ENCODE measurements around the gene OGFOD1. TPM values are rescaled to one million over a fixed set of nuclear protein-coding genes. Genes with fewer than 3 reads are reported as not detected.

The OGFOD1 gene
- total and polyA plus RNA-seq, 2 donors (not counting 1 experiment from before 2014, with no cell fraction given) = 8.4 to 28.7 TPM

GRCh38 chr16:56426585-56426984 lies 24.8 kb upstream of the OGFOD1 start:
- DNase-seq = no peak
- ChIA-PET CTCF (interaction anchor here (1.0 to 1.2 kb wide), 2 partner anchors 25 to 67 kb away, joined by 3 read pairs; no protein-coding TSS in a partner anchor), POLR2A (no interaction called here)
- peaks cover 35% of the 10 kb centered on the region for H3K79me2 ChIP-seq (ENCODE audit: control insufficient read depth, insufficient read depth, low read length)
- Mint-ChIP-seq H3K4me1 (peaks cover 27% of the 10 kb centered on the region), H3K27ac (peak overlapping the region; percentile 79), H3K4me3 (peak overlapping the region; percentile 80), H3K27me3 (no peaks in the 10 kb centered on the region), H3K9me3 (ENCODE audit: insufficient read depth) (no peaks in the 10 kb centered on the region)
- peaks cover 17% of the 10 kb centered on the region for H4K20me1 ChIP-seq (ENCODE audit: control insufficient read depth, insufficient read depth, low read length, poor library complexity, severe bottlenecking)
- peaks cover 20 to 25% of the 10 kb centered on the region in 2 donors for H3K4me1 ChIP-seq (ENCODE audit: control insufficient read depth in 2 of 2, insufficient read depth in 2 of 2, low read length in 2 of 2)
- H3K9me3 ChIP-seq (ENCODE audit: control extremely low read depth in 1 of 3, control insufficient read depth in 2 of 3, insufficient read depth in 1 of 3, low read length in 2 of 3) = no peaks in the 10 kb centered on the region
- intact Hi-C loops (cut with micrococcal nuclease) = loop anchor here (5.0 to 10.0 kb wide), 4 partner anchors 278 to 1108 kb away; partner anchors contain the start of genes CCDC102A, HERPUD1, PSME3IP1 and RSPRY1
- no peak for ATAC-seq (ENCODE audit: low read depth)
- no peak for TF ChIP-seq EZH2 (IDR thresholded peaks at IDR 0.05; ENCODE audit: borderline replicate concordance, insufficient read depth, low read depth, low read length, poor library complexity, severe bottlenecking)
- TF ChIP-seq CTCF (IDR thresholded peaks at IDR 0.05) = no peak
- H2AFZ ChIP-seq (ENCODE audit: insufficient read depth, low read depth, low read length, poor library complexity, severe bottlenecking) = no peak overlapping the region
- no peaks in the 10 kb centered on the region for H3K27me3 ChIP-seq (replicated peaks in 1 of 4; ENCODE audit: control extremely low read depth in 1 of 4, control insufficient read depth in 3 of 4, insufficient read depth in 4 of 4, low read length in 3 of 4)
- H3K4me3 ChIP-seq (ENCODE audit: control extremely low read depth in 1 of 5, extremely low read depth in 1 of 5, insufficient read depth in 1 of 5, low read depth in 2 of 5, low read length in 4 of 5) = no peak overlapping the region
- no peak overlapping the region for H3K27ac ChIP-seq (ENCODE audit: low read length in 2 of 2)
- no peak overlapping the region for H3K9ac ChIP-seq (ENCODE audit: low read length)
- H3K36me3 ChIP-seq (replicated peaks in 1 of 2; ENCODE audit: control extremely low read depth in 1 of 2, control insufficient read depth in 1 of 2, extremely low read depth in 1 of 2, insufficient read depth in 2 of 2, low read length in 1 of 2) = peaks cover 0 to 2% of the 10 kb centered on the region in 2 experiments
- 83% methylated on average over 1 of the region's 4 CpGs for WGBS (ENCODE audit: insufficient coverage)
- H3K4me2 ChIP-seq (replicated peaks; ENCODE audit: low read depth, low read length, poor library complexity, severe bottlenecking) = no peak overlapping the region

GRCh38 chr16:56428091-56428490 lies 23.3 kb upstream of the OGFOD1 start:
- Histone ChIP-seq H3K9ac (ENCODE audit: low read length) (no peak overlapping the region), H3K27ac (ENCODE audit: low read length in 2 of 2) (no peak overlapping the region), H2AFZ (ENCODE audit: insufficient read depth, low read depth, low read length, poor library complexity, severe bottlenecking) (no peak overlapping the region), H3K9me3 (ENCODE audit: control extremely low read depth in 1 of 3, control insufficient read depth in 2 of 3, insufficient read depth in 1 of 3, low read length in 2 of 3) (no peaks in the 10 kb centered on the region), H3K36me3 (replicated peaks in 1 of 2; ENCODE audit: control extremely low read depth in 1 of 2, control insufficient read depth in 1 of 2, extremely low read depth in 1 of 2, insufficient read depth in 2 of 2, low read length in 1 of 2) (peaks cover 2 to 12% of the 10 kb centered on the region in 2 experiments), H3K79me2 (ENCODE audit: control insufficient read depth, insufficient read depth, low read length) (peaks cover 20% of the 10 kb centered on the region), H3K4me3 (ENCODE audit: control extremely low read depth in 1 of 5, extremely low read depth in 1 of 5, insufficient read depth in 1 of 5, low read depth in 2 of 5, low read length in 4 of 5) (no peak overlapping the region), H3K4me1 (ENCODE audit: control insufficient read depth in 2 of 2, insufficient read depth in 2 of 2, low read length in 2 of 2) (peaks cover 5 to 10% of the 10 kb centered on the region in 2 donors), H3K4me2 (replicated peaks; ENCODE audit: low read depth, low read length, poor library complexity, severe bottlenecking) (no peak overlapping the region), H4K20me1 (ENCODE audit: control insufficient read depth, insufficient read depth, low read length, poor library complexity, severe bottlenecking) (peaks cover 2% of the 10 kb centered on the region), H3K27me3 (replicated peaks in 1 of 4; ENCODE audit: control extremely low read depth in 1 of 4, control insufficient read depth in 3 of 4, insufficient read depth in 4 of 4, low read length in 3 of 4) (no peaks in the 10 kb centered on the region)
- Mint-ChIP-seq H3K27ac (no peak overlapping the region), H3K9me3 (ENCODE audit: insufficient read depth) (no peaks in the 10 kb centered on the region), H3K4me3 (no peak overlapping the region), H3K4me1 (peaks cover 12% of the 10 kb centered on the region), H3K27me3 (no peaks in the 10 kb centered on the region)
- DNase-seq = no peak
- no peak for TF ChIP-seq EZH2 (IDR thresholded peaks at IDR 0.05; ENCODE audit: borderline replicate concordance, insufficient read depth, low read depth, low read length, poor library complexity, severe bottlenecking)
- no peak for TF ChIP-seq CTCF (IDR thresholded peaks at IDR 0.05)
- intact Hi-C loops (cut with micrococcal nuclease) = loop anchor here (5.0 to 10.0 kb wide), 4 partner anchors 277 to 1107 kb away; partner anchors contain the start of genes CCDC102A, HERPUD1, PSME3IP1 and RSPRY1
- ChIA-PET POLR2A (no interaction called here), CTCF (no interaction called here)
- ATAC-seq (ENCODE audit: low read depth) = no peak
- no CpG with 5 or more reads among the region's 1 CpG for whole genome bisulfite sequencing (ENCODE audit: insufficient coverage)

Measured in B cell (primary cell).